WERI-Rb-1 (cell line): ENCODE data around the gene PKD1L1.

Experiments
- DNase-seq: peaks from one replicate; pipeline ENCODE4 v3.0.0-alpha.2; 2020
- H3K27ac ChIP-seq: fragments of 250-450 bp; sonication (Bioruptor Pico); 2 replicates; pipeline ENCODE4 v1.5.1; 2020; ENCODE audit warnings: mild to moderate bottlenecking, moderate library complexity
- H3K27me3 ChIP-seq: fragments of 250-450 bp; sonication (Bioruptor Pico); 2 replicates; pipeline ENCODE4 v1.5.1; 2021; ENCODE audit warnings: mild to moderate bottlenecking, low read depth, moderate library complexity; ENCODE audit not compliant: insufficient read depth, severe bottlenecking
- H3K36me3 ChIP-seq: fragments of 250-450 bp; sonication (Bioruptor Pico); 2 replicates; pipeline ENCODE4 v1.5.1; 2020; ENCODE audit warnings: mild to moderate bottlenecking, moderate library complexity
- H3K4me3 ChIP-seq: 2 replicates; pipeline ENCODE4 v1.5.1; 2011; ENCODE audit warnings: low read depth, mild to moderate bottlenecking, control low read depth, low read length
- H3K9me3 ChIP-seq: fragments of 250-450 bp; sonication (Bioruptor Pico); 2 replicates; pipeline ENCODE4 v1.5.1; 2021; ENCODE audit warnings: mild to moderate bottlenecking, moderate library complexity; ENCODE audit not compliant: severe bottlenecking
- TF ChIP-seq, protein P1 (sequence below): IDR thresholded peaks from 2 replicates; pipeline ENCODE4 v1.5.1; 2011; ENCODE audit warnings: low read depth, mild to moderate bottlenecking, control low read depth, inconsistent platforms, low read length

The PKD1L1 gene

DNA sequence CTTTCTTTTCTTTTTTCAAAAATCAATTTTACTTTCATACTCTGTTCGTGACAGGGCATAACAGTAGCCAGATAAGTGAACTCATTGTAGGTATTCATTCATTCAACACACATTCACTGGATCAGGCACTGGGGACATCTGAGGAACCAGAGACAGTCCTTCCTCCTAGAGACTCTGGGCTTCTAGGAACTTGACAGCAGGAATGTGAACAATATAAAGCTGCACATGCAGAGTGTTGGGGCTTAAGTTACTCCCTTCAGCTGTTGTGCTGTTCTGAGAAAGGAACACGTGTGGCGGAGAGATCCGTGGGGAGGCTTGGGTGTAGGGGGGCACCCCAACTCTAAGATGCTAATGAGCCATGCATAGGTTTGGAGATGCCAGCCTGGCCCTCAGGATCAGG is 120.4 kb downstream of the PKD1L1 start:
- DNase-seq: no peak
- H3K27ac ChIP-seq: no peak overlapping the region
- no peaks in the 10 kb centered on the region for H3K36me3 ChIP-seq
- no peaks in the 10 kb centered on the region for H3K27me3 ChIP-seq
- H3K4me3 ChIP-seq: no peak overlapping the region
- TF ChIP-seq, protein P1, sequence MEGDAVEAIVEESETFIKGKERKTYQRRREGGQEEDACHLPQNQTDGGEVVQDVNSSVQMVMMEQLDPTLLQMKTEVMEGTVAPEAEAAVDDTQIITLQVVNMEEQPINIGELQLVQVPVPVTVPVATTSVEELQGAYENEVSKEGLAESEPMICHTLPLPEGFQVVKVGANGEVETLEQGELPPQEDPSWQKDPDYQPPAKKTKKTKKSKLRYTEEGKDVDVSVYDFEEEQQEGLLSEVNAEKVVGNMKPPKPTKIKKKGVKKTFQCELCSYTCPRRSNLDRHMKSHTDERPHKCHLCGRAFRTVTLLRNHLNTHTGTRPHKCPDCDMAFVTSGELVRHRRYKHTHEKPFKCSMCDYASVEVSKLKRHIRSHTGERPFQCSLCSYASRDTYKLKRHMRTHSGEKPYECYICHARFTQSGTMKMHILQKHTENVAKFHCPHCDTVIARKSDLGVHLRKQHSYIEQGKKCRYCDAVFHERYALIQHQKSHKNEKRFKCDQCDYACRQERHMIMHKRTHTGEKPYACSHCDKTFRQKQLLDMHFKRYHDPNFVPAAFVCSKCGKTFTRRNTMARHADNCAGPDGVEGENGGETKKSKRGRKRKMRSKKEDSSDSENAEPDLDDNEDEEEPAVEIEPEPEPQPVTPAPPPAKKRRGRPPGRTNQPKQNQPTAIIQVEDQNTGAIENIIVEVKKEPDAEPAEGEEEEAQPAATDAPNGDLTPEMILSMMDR: no peak
- H3K9me3 ChIP-seq: no peaks in the 10 kb centered on the region

DNA sequence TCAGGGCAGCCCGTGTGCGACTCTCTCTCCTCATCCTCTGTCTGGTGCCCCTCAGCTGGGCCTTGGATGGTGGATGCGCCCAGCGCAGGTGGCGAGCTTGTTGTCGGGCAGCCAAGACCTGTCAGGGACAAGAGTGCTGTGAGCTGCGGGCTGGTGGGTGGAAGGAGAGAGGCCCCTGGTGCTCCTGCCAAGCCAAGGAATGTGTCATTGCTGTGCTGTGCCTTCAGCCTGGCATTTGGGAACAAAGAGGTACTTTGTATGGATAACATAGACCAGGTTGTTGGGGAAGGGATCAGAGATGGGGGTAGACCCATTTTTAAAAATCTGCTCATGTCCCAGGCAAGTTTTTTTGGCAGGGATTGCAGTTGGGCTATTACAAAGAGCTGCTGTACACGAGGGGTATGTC is 120.9 kb downstream of the PKD1L1 start:
- H3K27ac ChIP-seq: no peak overlapping the region
- DNase-seq: no peak
- no peaks in the 10 kb centered on the region for H3K27me3 ChIP-seq
- TF ChIP-seq, protein P1: no peak
- H3K36me3 ChIP-seq: no peaks in the 10 kb centered on the region
- H3K4me3 ChIP-seq: no peak overlapping the region
- H3K9me3 ChIP-seq: no peaks in the 10 kb centered on the region

DNA sequence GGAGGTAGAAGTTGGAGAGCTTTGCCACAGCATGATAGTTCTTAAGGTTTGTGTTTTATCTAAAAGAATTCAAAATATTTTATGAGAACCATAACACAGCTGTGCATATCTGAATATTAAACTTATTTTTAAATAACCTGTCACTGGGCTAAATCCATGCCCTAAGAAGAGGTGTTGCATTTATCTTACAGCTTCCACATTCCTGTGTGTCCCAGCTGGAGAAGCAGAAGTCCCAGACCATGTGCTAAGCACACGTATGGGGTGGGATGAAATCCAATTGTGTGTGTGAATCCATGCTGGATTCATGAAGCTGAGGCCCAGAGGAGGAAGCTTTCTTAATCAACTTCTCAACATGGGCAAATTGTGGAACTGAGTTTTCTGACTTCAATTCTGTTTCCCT is 121.5 kb downstream of the PKD1L1 start:
- DNase-seq: no peak
- Histone ChIP-seq H3K4me3 (no peak overlapping the region), H3K27ac (no peak overlapping the region), H3K9me3 (no peaks in the 10 kb centered on the region), H3K27me3 (no peaks in the 10 kb centered on the region), H3K36me3 (no peaks in the 10 kb centered on the region)
- TF ChIP-seq, protein P1: no peak

DNA sequence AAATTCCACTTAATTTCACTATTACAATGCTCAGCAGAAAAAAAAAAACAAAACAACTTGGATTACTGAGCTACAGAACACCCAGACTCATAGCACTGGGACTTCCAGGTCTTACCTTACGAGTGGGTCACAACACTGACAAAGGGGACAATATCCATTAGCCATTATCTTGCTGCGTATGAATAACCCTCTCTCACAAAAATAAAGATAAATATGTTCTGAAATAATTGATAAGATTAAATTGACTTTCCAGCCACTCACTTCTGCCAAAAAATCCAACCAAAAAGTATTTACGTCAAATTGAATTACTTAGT is 128.7 kb downstream of the PKD1L1 start:
- Histone ChIP-seq H3K27me3 (no peaks in the 10 kb centered on the region), H3K27ac (no peak overlapping the region)

DNA sequence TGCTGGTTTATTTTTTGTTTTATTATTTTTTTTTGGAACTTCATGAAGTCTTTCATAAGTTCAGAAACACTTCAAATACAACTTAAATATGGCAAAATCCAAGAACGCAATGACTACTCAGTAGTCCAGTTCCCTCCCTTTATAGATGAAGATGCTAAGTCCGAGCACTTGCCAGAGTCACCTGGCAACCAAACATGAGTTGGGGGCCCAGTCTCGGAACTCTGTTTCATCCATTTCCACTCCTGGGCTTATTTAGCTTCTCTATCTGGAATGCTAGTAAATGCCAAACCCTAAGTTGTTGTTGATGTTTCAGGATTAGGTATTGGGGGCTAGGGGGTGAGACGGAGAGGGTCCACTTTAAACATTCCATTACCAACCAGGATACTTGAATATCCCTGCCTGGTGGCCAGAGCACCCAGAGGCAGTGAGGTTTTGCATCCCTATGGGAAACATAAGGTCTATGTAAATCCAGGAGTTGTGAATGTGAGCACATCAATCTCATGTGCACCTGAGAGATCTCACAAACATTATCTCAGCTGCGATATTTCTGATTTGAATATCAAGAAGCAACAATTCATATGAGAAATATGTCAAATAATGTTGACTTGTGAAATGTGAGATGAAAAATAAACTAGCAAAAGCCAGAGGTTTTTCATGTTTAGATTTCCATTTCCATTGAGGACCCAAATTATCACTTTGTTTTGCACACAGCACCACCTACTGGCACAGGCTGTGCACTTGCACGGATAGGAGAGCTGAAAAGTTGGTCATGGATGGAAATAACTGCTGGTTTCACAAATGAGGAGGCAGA is 129.3 kb downstream of the PKD1L1 start:
- Histone ChIP-seq H3K4me3 (no peak overlapping the region), H3K27me3 (no peaks in the 10 kb centered on the region), H3K27ac (no peak overlapping the region), H3K9me3 (no peaks in the 10 kb centered on the region), H3K36me3 (no peaks in the 10 kb centered on the region)
- TF ChIP-seq, protein P1: peak; percentile 79
- DNase-seq: peak; percentile 49

More for the DNA sequence above, 128.7 kb downstream of the PKD1L1 start:
- Histone ChIP-seq H3K36me3 (no peaks in the 10 kb centered on the region), H3K9me3 (no peaks in the 10 kb centered on the region), H3K4me3 (no peak overlapping the region)
- TF ChIP-seq, protein P1: no peak
- DNase-seq: no peak

DNA sequence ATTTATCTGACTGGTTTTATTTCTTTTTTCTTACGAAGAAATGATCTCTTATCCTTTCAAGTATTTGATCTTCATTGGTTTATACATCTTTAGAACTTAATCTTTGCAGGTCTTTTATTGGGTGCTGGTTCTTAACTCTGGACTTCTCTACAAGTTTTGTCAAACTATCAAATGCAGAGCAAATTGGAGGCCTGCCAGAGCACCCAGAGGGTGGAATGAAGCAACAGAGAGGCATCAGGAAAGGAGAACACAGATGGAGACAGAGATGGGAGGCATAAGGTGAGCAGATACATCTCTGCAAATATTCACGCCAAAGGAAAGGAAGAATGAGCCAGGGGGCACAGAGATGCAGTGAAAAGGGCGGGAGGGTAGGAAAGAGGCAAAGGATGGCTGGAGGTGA is 130.3 kb downstream of the PKD1L1 start:
- H3K27ac ChIP-seq: no peak overlapping the region

More for the DNA sequence above, 130.3 kb downstream of the PKD1L1 start:
- TF ChIP-seq, protein P1: no peak
- Histone ChIP-seq H3K36me3 (no peaks in the 10 kb centered on the region), H3K27me3 (no peaks in the 10 kb centered on the region), H3K4me3 (no peak overlapping the region), H3K9me3 (no peaks in the 10 kb centered on the region)
- no peak for DNase-seq
